Activated CD4-positive, alpha-beta T cell treated with anti-CD3 and anti-CD28 coated beads for 36 hours (primary cell): ENCODE measurements around the gene DUS3L. TPM values are rescaled to one million over a fixed set of nuclear protein-coding genes. Genes with fewer than 3 reads are reported as not detected.

Experiments used
- ATAC-seq: fragments of 200-7000 bp; cut with Tn5 transposase; one replicate; pipeline ENCODE4 v1.10.0; 2021; ENCODE audit warnings: mild to moderate bottlenecking, moderate library complexity
- CTCF ChIA-PET: fragments of 350-600 bp; sonication (Branson Sonifier 250); formaldehyde crosslinking; loops from one replicate; lab custom pipeline; 2021; ENCODE audit warnings: antibody characterized with exemption; lab: Charles Lee
- POLR2A ChIA-PET: fragments of 350-600 bp; sonication (Branson Sonifier 250); formaldehyde crosslinking; loops from one replicate; lab custom pipeline; 2021; ENCODE audit warnings: antibody characterized with exemption, inconsistent platforms; lab: Charles Lee
- DNase-seq: peaks from one replicate; pipeline ENCODE4 v3.0.0-alpha.2; 2020
- H3K27ac Mint-ChIP-seq: one replicate; pipeline ENCODE4 v1.8.0; 2021; ENCODE audit warnings: mixed read lengths
- H3K27me3 Mint-ChIP-seq: one replicate; pipeline ENCODE4 v1.8.0; 2021; ENCODE audit warnings: mixed read lengths
- H3K36me3 Mint-ChIP-seq: one replicate; pipeline ENCODE4 v1.8.0; 2021; ENCODE audit warnings: low read depth, mixed read lengths
- H3K4me1 Mint-ChIP-seq: one replicate; pipeline ENCODE4 v1.8.0; 2021; ENCODE audit warnings: mixed read lengths
- H3K4me3 Mint-ChIP-seq: one replicate; pipeline ENCODE4 v1.8.0; 2021; ENCODE audit warnings: mild to moderate bottlenecking, moderate library complexity, mixed read lengths
- H3K9me3 Mint-ChIP-seq: one replicate; pipeline ENCODE4 v1.8.0; 2021; ENCODE audit warnings: low read depth, mixed read lengths
- intact Hi-C, 2 experiments: fragments of 100-400 bp; cut with DNase I in 1 of 2; cut with micrococcal nuclease in 1 of 2; formaldehyde crosslinking; loops; one replicate each; pipeline versions ENCODE4 v1.14.2 to v1.15.1; 2022 to 2024; cut with DNase I, micrococcal nuclease
- total RNA-seq, 2 experiments: library from RNA; stranded (reverse); gene quantifications; one replicate each; pipeline ENCODE4 v1.2.3, GENCODE V29; 2021

The DUS3L gene
- 10 to 100 TPM; 59.4 to 63.9 TPM for total RNA-seq

- Mint-ChIP-seq H3K4me3 (peak within 1 kb of the TSS; percentile 98), H3K36me3 (peaks cover 30% of the 10 kb centered on the region), H3K4me1 (peaks cover 13% of the 10 kb centered on the region), H3K27ac (peak within 1 kb of the TSS; percentile 100), H3K27me3 (no peaks in the 10 kb centered on the region), H3K9me3 (no peaks in the 10 kb centered on the region)
- peak; percentile 97 for ATAC-seq
- ChIA-PET CTCF (interaction anchor here (1.1 to 4.3 kb wide), 3 partner anchors 13 to 101 kb away, joined by 4 to 15 read pairs (median 14); partner anchors contain the start of genes CATSPERD, LONP1, NRTN and RPL36), POLR2A (interaction anchor here (0.5 to 1.4 kb wide), 5 partner anchors 37 to 185 kb away, joined by 3 to 6 read pairs (median 3); partner anchors contain the start of genes NDUFA11 and RPL36)
- intact Hi-C loops: loop anchor here (1.0 to 2.0 kb wide), 18 partner anchors 13 to 822 kb away; partner anchors contain the start of genes CATSPERD (in 2 of the 2), LONP1 (in 2 of the 2), MICOS13 (in 2 of the 2) and RPL36 (in 2 of the 2)
- peak; percentile 98 for DNase-seq
Observed at GRCh38 chr19:5790559-5791520, at the start of gene DUS3L. TSS of gene DUS3L (minus strand) at chr19:5791163. CDS start at chr19:5791141, 22 bp downstream.

GRCh38 chr19:5839065-5840017 is 48.4 kb upstream of the DUS3L start, which contains the start of gene FUT6:
TSS of gene FUT6 (minus strand) at chr19:5839702. CDS start at chr19:5832567, 7,135 bp downstream.
- no peak for ATAC-seq
- Mint-ChIP-seq H3K27ac (no peak within 1 kb of the TSS), H3K4me3 (no peak within 1 kb of the TSS), H3K9me3 (no peaks in the 10 kb centered on the region), H3K27me3 (peaks cover 7% of the 10 kb centered on the region), H3K4me1 (no peaks in the 10 kb centered on the region), H3K36me3 (no peaks in the 10 kb centered on the region)
- DNase-seq: no peak
- intact Hi-C loops: no loop called here
- POLR2A ChIA-PET: interaction anchor here (0.6 kb wide), 1 partner anchor 11 kb away, joined by 4 read pairs; no protein-coding TSS in a partner anchor
- CTCF ChIA-PET: interaction anchor here (0.6 to 1.0 kb wide), 2 partner anchors 10 to 50 kb away, joined by 3 read pairs; no protein-coding TSS in a partner anchor

DNA sequence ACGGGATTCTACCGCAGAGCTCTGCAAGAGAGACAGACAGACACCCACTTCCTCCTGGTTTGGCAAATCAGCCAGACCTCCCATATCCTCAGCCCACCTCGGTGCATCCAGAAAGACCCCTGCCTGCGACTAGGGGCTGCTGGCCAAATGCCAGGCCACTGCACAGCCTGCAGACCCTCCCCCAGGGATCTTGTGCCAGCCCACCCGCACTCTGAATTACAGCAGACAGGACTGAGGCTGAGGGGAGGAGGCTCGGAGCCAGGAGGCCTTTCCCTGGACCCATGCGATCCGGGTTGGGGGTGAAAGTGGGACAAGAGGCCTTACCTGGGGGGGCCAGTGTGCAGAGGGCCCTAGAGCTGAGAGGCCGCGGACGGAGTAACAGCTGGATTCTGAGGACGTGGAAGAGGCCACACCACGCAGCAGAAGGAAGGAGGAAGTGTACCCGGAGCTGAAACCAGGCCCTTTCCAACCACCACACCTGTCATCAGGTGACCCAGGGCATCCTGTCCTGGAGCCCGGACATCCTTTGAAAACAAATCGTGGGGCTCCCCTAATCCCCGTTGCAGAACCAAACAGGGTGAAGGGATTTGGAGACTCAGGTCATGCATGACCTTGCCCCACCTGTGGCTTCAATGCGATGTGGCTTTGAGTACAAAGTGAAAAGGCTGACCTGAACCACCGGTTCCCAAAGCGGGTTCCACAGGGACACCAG is 47.5 kb upstream of the DUS3L start:
- no peaks in the 10 kb centered on the region for H3K9me3 Mint-ChIP-seq
- peaks cover 7% of the 10 kb centered on the region for H3K27me3 Mint-ChIP-seq
- H3K4me1 Mint-ChIP-seq: no peaks in the 10 kb centered on the region
- no peak overlapping the region for H3K27ac Mint-ChIP-seq
- intact Hi-C loops: no loop called here
- POLR2A ChIA-PET: no interaction called here
- DNase-seq: no peak
- H3K36me3 Mint-ChIP-seq: no peaks in the 10 kb centered on the region
- CTCF ChIA-PET: interaction anchor here (0.8 kb wide), 1 partner anchor 34 kb away, joined by 3 read pairs; no protein-coding TSS in a partner anchor
- ATAC-seq: no peak
- no peak overlapping the region for H3K4me3 Mint-ChIP-seq

- H3K36me3 Mint-ChIP-seq: no peaks in the 10 kb centered on the region
- DNase-seq (no peak), ATAC-seq (no peak)
- intact Hi-C loops: no loop called here
- ChIA-PET POLR2A (no interaction called here), CTCF (interaction anchor here (0.8 kb wide), 1 partner anchor 34 kb away, joined by 3 read pairs; no protein-coding TSS in a partner anchor)
- H3K9me3 Mint-ChIP-seq: no peaks in the 10 kb centered on the region
- H3K4me3 Mint-ChIP-seq: no peak overlapping the region
- H3K27ac Mint-ChIP-seq: no peak overlapping the region
- H3K27me3 Mint-ChIP-seq: peaks cover 7% of the 10 kb centered on the region
- H3K4me1 Mint-ChIP-seq: no peaks in the 10 kb centered on the region
Observed at GRCh38 chr19:5837761-5838352, 46.9 kb upstream of the DUS3L start.

- Mint-ChIP-seq H3K4me3 (no peak overlapping the region), H3K27ac (no peak overlapping the region), H3K27me3 (peaks cover 2% of the 10 kb centered on the region), H3K4me1 (no peaks in the 10 kb centered on the region), H3K9me3 (no peaks in the 10 kb centered on the region), H3K36me3 (no peaks in the 10 kb centered on the region)
- POLR2A ChIA-PET: no interaction called here
- DNase-seq (no peak), ATAC-seq (no peak)
- intact Hi-C loops: no loop called here
- CTCF ChIA-PET: interaction anchor here (0.6 kb wide), 1 partner anchor 146 kb away, joined by 3 read pairs; no protein-coding TSS in a partner anchor
Observed at GRCh38 chr19:5832527-5833216, 41.7 kb upstream of the DUS3L start.

GRCh38 chr19:5832061-5832460 is 41.1 kb upstream of the DUS3L start:
- POLR2A ChIA-PET: no interaction called here
- no peaks in the 10 kb centered on the region for H3K9me3 Mint-ChIP-seq
- peaks cover 2% of the 10 kb centered on the region for H3K4me1 Mint-ChIP-seq
- no peak overlapping the region for H3K27ac Mint-ChIP-seq
- intact Hi-C loops: no loop called here
- CTCF ChIA-PET: interaction anchor here (0.6 kb wide), 1 partner anchor 146 kb away, joined by 3 read pairs; no protein-coding TSS in a partner anchor
- no peak overlapping the region for H3K4me3 Mint-ChIP-seq
- DNase-seq (no peak), ATAC-seq (no peak)
- no peaks in the 10 kb centered on the region for H3K27me3 Mint-ChIP-seq
- H3K36me3 Mint-ChIP-seq: no peaks in the 10 kb centered on the region

GRCh38 chr19:5831159-5831558 is 40.2 kb upstream of the DUS3L start:
- POLR2A ChIA-PET: no interaction called here
- Mint-ChIP-seq H3K9me3 (no peaks in the 10 kb centered on the region), H3K36me3 (no peaks in the 10 kb centered on the region), H3K4me1 (peaks cover 4% of the 10 kb centered on the region), H3K27ac (no peak overlapping the region), H3K27me3 (no peaks in the 10 kb centered on the region), H3K4me3 (no peak overlapping the region)
- DNase-seq (no peak), ATAC-seq (no peak)
- CTCF ChIA-PET: no interaction called here
- intact Hi-C loops: no loop called here

DNA sequence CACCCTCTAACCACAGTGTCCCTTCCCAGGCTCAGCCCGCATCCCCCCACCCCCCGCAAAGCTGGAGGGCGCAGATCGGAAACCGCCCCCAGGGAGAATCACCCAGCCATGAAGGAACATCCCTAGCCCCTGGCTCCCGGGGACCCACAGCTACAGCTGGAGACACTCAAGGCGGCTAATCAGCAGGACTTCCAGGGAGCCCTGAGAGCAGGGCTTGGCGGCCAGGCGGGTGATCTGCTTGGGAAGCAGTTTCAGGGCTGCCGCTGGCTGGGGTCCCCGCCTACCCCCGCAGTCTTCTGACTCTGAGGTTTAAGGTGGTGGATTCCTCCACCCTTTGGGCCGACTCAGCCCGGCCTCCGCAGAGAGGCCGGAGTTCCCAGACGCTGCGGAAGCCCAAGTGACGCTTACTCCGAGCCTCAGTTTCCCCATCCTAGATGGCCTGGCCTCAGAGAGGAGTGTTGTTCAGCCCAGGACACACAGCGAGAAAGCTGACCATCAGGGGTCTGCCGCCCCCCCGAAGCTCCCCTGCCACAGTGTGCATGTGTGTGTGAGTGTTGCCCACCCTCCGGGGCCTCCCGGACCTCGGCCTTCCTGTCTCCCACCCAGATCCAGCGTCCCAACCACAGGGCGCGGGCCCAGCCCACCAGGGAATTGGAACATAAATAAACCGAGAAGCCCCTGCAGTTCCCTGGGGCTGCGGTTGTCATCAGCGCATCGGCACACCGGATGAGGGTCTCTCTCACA is 38.8 kb upstream of the DUS3L start:
- no peaks in the 10 kb centered on the region for H3K9me3 Mint-ChIP-seq
- no peak for DNase-seq

More for the DNA sequence above, 38.8 kb upstream of the DUS3L start:
- Mint-ChIP-seq H3K4me3 (peak overlapping the region; percentile 92), H3K27ac (no peak overlapping the region), H3K27me3 (no peaks in the 10 kb centered on the region), H3K4me1 (peaks cover 4% of the 10 kb centered on the region), H3K36me3 (no peaks in the 10 kb centered on the region)
- ChIA-PET CTCF (interaction anchor here (1.4 to 2.9 kb wide), 3 partner anchors 23 to 138 kb away, joined by 4 to 33 read pairs (median 5); partner anchors contain the start of gene NRTN), POLR2A (interaction anchor here (0.5 to 2.8 kb wide), 3 partner anchors 20 to 74 kb away, joined by 3 to 25 read pairs (median 18); partner anchors contain the start of genes NDUFA11 and VMAC)
- intact Hi-C loops: loop anchor here in 1 of 2 experiments (5.0 kb wide), 2 partner anchors 633 to 1822 kb away; partner anchors contain the start of genes CRB3 and PIAS4
- ATAC-seq: no peak
